ENCODE measurements around the gene THSD4.

The THSD4 gene

GRCh38 chr15:71329041-71329440 lies 213.8 kb downstream of the THSD4 start:
- no peak for DNase-seq (ENCODE audit: extremely low read depth, low read depth)
- no peak for TF ChIP-seq CTCF (IDR thresholded peaks at IDR 0.05; ENCODE audit: low read depth, low read length, missing control alignments)
- H3K4me3 ChIP-seq (replicated peaks; ENCODE audit: low read depth, low read length) = no peak overlapping the region

DNA sequence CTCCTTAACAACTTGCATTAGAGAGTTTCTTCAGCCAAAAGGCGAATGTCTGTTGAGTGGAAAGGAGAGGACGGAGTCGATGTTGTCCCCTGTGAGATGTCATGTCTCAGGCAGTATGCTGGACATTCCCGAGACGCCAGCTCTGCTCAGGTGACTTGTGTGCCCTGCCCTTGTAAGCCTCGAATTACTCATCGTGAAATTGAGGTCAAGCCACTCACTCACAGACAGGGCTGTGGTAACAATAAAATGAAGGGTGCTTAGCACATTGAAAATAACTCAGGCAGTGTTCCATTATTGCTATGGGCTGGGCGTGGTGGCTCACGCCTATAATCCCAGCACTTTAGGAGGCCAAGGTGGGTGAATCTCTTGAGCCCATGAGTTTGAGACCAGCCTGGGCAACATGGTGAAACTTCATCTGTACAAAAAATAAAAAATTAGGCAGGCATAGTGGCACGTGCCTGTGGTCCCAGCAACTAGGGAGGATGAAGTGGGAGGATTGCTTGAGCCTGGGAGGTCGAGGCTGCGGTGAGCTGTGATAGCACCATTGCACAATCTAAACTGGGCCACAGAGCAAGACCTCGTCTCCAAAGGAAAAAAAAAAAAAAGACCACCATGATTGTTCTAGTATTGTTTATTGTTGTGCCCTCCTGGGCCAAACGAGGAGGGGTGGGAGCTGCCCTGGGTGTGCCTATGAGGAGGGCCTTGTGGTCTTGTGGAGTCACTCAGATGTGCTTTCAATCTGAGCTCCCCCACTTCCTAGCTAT lies 214.4 kb downstream of the THSD4 start:
- no peak for TF ChIP-seq CTCF (IDR thresholded peaks at IDR 0.05; ENCODE audit: low read depth, low read length, missing control alignments)
- no peak for DNase-seq (ENCODE audit: extremely low read depth, low read depth)
- no peak overlapping the region for H3K4me3 ChIP-seq (replicated peaks; ENCODE audit: low read depth, low read length)

DNA sequence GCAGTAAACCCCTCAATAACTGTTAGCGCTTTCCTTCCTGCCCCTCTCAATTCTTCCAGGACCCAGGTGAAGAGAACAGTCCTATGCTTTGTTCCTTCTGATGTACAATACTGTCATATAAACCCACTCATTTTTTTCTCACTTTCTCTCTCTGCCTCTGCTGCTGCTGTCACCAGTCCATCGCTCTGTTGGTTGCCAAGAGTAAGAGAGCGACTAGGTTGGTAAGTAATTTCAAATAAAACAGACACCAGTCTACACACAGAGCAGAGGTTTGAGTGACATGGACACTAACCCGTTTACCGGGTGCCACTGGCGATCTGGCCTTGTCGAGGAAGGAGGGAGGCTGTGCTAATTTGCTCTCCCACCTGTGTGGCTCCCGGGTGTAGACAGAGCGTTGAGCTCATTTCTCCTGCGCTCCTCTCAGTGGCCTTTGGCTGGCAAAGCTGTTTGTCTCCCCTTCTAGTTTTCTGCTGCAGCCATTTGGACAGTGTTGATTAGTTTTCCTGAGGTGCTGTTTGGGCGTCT lies 215.4 kb downstream of the THSD4 start:
- no peak for DNase-seq (ENCODE audit: extremely low read depth, low read depth)
- H3K4me3 ChIP-seq (replicated peaks; ENCODE audit: low read depth, low read length) = no peak overlapping the region
- TF ChIP-seq CTCF (IDR thresholded peaks at IDR 0.05; ENCODE audit: low read depth, low read length, missing control alignments) = no peak

DNA sequence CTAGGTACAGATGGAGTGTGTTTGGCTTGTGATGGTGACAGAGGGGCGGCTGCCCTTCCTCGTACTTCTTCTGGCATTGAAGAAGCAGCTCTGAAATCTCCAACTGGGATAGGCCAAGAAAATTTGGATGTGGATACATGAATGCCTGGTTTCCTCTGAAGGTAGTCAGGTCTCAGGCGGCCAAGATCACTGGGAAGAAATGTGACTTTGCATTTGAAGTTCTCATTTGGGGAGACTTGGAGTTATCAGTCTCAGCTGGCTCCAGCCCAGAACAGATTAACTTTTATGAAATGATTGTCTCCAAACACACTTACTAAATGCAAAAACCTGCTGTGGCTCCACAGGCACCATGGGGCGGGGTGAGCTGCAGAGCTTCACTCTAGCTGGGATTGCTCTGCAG lies 215.9 kb downstream of the THSD4 start:
- no peak for TF ChIP-seq CTCF (IDR thresholded peaks at IDR 0.05; ENCODE audit: low read depth, low read length, missing control alignments)

DNA sequence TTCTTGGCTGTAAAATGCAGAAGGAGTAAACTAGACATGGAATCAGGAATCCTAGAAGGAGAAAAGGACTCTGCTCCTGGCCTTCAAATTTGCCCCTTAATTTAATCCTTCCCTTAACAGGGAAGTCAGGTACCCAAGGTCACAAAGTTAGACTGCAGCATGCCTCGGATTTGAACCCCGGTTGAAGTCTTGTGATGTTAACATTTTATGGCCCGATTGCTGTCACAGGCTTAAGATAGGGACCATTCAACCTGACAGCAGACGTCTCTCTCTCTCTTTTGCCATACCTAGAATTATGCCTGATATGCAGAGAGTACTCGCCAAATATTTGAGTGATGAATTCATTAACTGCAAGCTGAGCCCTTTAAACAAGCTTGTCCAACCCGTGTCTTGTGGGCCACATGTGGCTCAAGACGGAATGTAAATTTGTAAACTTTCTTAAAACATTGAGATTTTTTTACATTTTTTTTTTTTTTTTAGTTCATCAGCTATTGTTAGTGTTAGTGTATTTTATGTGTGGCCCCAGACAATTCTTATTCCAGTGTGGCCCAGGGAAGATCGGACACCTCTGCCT lies 217.2 kb downstream of the THSD4 start:
- no peak for DNase-seq (ENCODE audit: extremely low read depth, low read depth)
- H3K4me3 ChIP-seq (replicated peaks; ENCODE audit: low read depth, low read length) = no peak overlapping the region
- TF ChIP-seq CTCF (IDR thresholded peaks at IDR 0.05; ENCODE audit: low read depth, low read length, missing control alignments) = no peak

More for the DNA sequence above, 215.9 kb downstream of the THSD4 start:
- H3K4me3 ChIP-seq (replicated peaks; ENCODE audit: low read depth, low read length) = no peak overlapping the region
- no peak for DNase-seq (ENCODE audit: extremely low read depth, low read depth)

- no peak for TF ChIP-seq CTCF (IDR thresholded peaks at IDR 0.05; ENCODE audit: low read depth, low read length, missing control alignments)
- no peak overlapping the region for H3K4me3 ChIP-seq (replicated peaks; ENCODE audit: low read depth, low read length)
- DNase-seq (ENCODE audit: extremely low read depth, low read depth) = no peak
Observed at GRCh38 chr15:71333136-71333700, 217.9 kb downstream of the THSD4 start.
